Cardiac muscle cell (in vitro differentiated cells and primary cell): Measurements from ENCODE around the gene RPS6KB2. TPM values are rescaled to one million over a fixed set of nuclear protein-coding genes. Genes with fewer than 3 reads are reported as not detected.
"Not testable (repeated sequence)": the region's sequence is repeated elsewhere in the genome, so short reads cannot be mapped to it uniquely, and the experiment has no call there.

Experiments used
- DNase-seq, 2 donors: peaks; one replicate each; pipeline versions ENCODE4 v3.0.0 to v3.0.0-alpha.2; 2010 to 2017; ENCODE audit warnings: low read depth in 1 of 2, low spot score in 1 of 2
- H3K27ac ChIP-seq: fragments of 200-600 bp; sonication (generic); 2 replicates; pipeline ENCODE4 v1.5.1; 2016
- H3K27me3 ChIP-seq: fragments of 200-600 bp; sonication (generic); 2 replicates; pipeline ENCODE4 v1.6.0; 2016; ENCODE audit warnings: control low read depth
- H3K36me3 ChIP-seq: fragments of 200-600 bp; sonication (generic); 2 replicates; pipeline ENCODE4 v1.5.1; 2016; ENCODE audit warnings: control low read depth
- H3K4me1 ChIP-seq: fragments of 200-600 bp; sonication (generic); 2 replicates; pipeline ENCODE4 v1.8.1; 2017; ENCODE audit warnings: low read depth, mild to moderate bottlenecking, mixed run types
- H3K4me3 ChIP-seq: fragments of 200-600 bp; sonication (generic); 2 replicates; pipeline ENCODE4 v1.5.1; 2016; ENCODE audit warnings: mild to moderate bottlenecking
- H3K9me3 ChIP-seq: fragments of 200-600 bp; sonication (generic); 2 replicates; pipeline ENCODE4 v1.5.1; 2017; ENCODE audit warnings: low read depth, mild to moderate bottlenecking, control low read depth
- CTCF ChIP-seq: IDR thresholded peaks from 2 replicates; pipeline ENCODE4 v1.5.1; 2012; ENCODE audit warnings: low read depth, mild to moderate bottlenecking, low read length
- polyA plus RNA-seq: library from polyadenylated mRNA; unstranded; fragments of >200 nt; fragmentation: Nextera tagmentation; extraction: Ambion mirVana; gene quantifications from 2 replicates; pipeline ENCODE4 v1.2.1, GENCODE V29; 2016
- total RNA-seq: library from RNA; depleted of rRNA; stranded (reverse); fragments of >200 nt; gene quantifications from 2 replicates; pipeline ENCODE4 v1.2.3, GENCODE V29; 2016

Gene RPS6KB2
- total and polyA plus RNA-seq, 2 experiments from 2014 or later, result 92.5 to 97.0 TPM

GRCh38 chr11:67398661-67399563 lies 29.4 kb upstream of the RPS6KB2 start:
- DNase-seq, result no peak
- H3K9me3 ChIP-seq, result no peaks in the 10 kb centered on the region
- no peak for TF ChIP-seq CTCF
- no peak overlapping the region for H3K4me3 ChIP-seq
- H3K27me3 ChIP-seq, result no peaks in the 10 kb centered on the region
- peaks cover 10% of the 10 kb centered on the region for H3K4me1 ChIP-seq
- no peak overlapping the region for H3K27ac ChIP-seq
- H3K36me3 ChIP-seq, result peaks cover 20% of the 10 kb centered on the region

GRCh38 chr11:67400251-67400941 lies 27.9 kb upstream of the RPS6KB2 start:
- peaks cover 10% of the 10 kb centered on the region for H3K4me1 ChIP-seq
- TF ChIP-seq CTCF, result no peak
- H3K4me3 ChIP-seq, result peak overlapping the region; percentile 73
- peak in 1 of 2 donors; percentile 6 for DNase-seq
- no peaks in the 10 kb centered on the region for H3K9me3 ChIP-seq
- peaks cover 20% of the 10 kb centered on the region for H3K36me3 ChIP-seq
- H3K27ac ChIP-seq, result no peak overlapping the region
- no peaks in the 10 kb centered on the region for H3K27me3 ChIP-seq

- Histone ChIP-seq H3K9me3 (no peaks in the 10 kb centered on the region), H3K27ac (peak overlapping the region; percentile 90), H3K4me3 (peak overlapping the region; percentile 73), H3K36me3 (peaks cover 20% of the 10 kb centered on the region), H3K27me3 (no peaks in the 10 kb centered on the region), H3K4me1 (peaks cover 10% of the 10 kb centered on the region)
- peak in 1 of 2 donors; percentile 21 for DNase-seq
- no peak for TF ChIP-seq CTCF
These were observed 27.3 kb upstream of the RPS6KB2 start for GRCh38 chr11:67400942-67401494.

GRCh38 chr11:67401495-67402191 lies 26.7 kb upstream of the RPS6KB2 start, which contains the start of gene PPP1CA:
Gene PPP1CA, minus strand, starts transcription at chr11:67401858. Its CDS starts 76 bp downstream, at chr11:67401782.
- Histone ChIP-seq H3K36me3 (peaks cover 20% of the 10 kb centered on the region), H3K9me3 (no peaks in the 10 kb centered on the region), H3K4me3 (peak within 1 kb of the TSS; percentile 73), H3K27me3 (no peaks in the 10 kb centered on the region), H3K4me1 (peaks cover 10% of the 10 kb centered on the region), H3K27ac (peak within 1 kb of the TSS; percentile 90)
- DNase-seq, result peak; percentile 93 to 95
- peak; percentile 13 for TF ChIP-seq CTCF

GRCh38 chr11:67402192-67402839 lies 26.0 kb upstream of the RPS6KB2 start:
- peak overlapping the region; percentile 58 for H3K27ac ChIP-seq
- H3K4me1 ChIP-seq, result peaks cover 10% of the 10 kb centered on the region
- H3K9me3 ChIP-seq, DNase-seq, H3K4me3 ChIP-seq, H3K27me3 ChIP-seq: not testable (repeated sequence)
- peaks cover 17% of the 10 kb centered on the region for H3K36me3 ChIP-seq

- H3K27me3 ChIP-seq, H3K9me3 ChIP-seq, H3K27ac ChIP-seq, H3K4me3 ChIP-seq, DNase-seq, H3K36me3 ChIP-seq: not testable (repeated sequence)
- peaks cover 10% of the 10 kb centered on the region for H3K4me1 ChIP-seq
These were observed 25.2 kb upstream of the RPS6KB2 start for GRCh38 chr11:67403085-67403484.
